Left cardiac atrium (tissue), 4 donors: Measurements from ENCODE around the gene CASZ1. TPM values are rescaled to one million over a fixed set of nuclear protein-coding genes. Genes with fewer than 3 reads are reported as not detected.

Experiments
- ATAC-seq, 2 donors: fragments of 200-7000 bp; cut with Tn5 transposase; one replicate each; pipeline ENCODE4 v1.9.1; 2020; ENCODE audit warnings: mild to moderate bottlenecking in 2 of 2, moderate library complexity in 2 of 2
- DNase-seq: peaks from one replicate; pipeline ENCODE4 v3.0.0-alpha.2; 2020
- intact Hi-C, 2 donors: fragments of 100-400 bp; cut with DNase I; formaldehyde crosslinking; loops; one replicate each; pipeline versions ENCODE4 v1.14.1 to v1.15.1; 2022 to 2023
- long read RNA-seq: library from polyadenylated mRNA; unstranded; transcript quantifications from one replicate; pipeline ENCODE4 v2.0.0, GENCODE V29; 2021
- total RNA-seq, 2 donors: library from RNA; stranded (reverse); fragmentation: NEBNext Ultra II Directional; extraction: Animal tissue kit (Norgen Biotek cat#: 25700); gene quantifications; one replicate each; pipeline ENCODE4 v1.2.1, GENCODE V29; 2021
- donor health status: DM: no; HTN: yes; CAD: no.
- donor health status: DM: no; HTN: yes; CAD: no; lungs with severe emphysema.
- donor health status: DM: yes; HTN: yes; CAD: no.
- donor health status: Dilated cardiomyopathy.

The CASZ1 gene
- total RNA-seq: 10 to 100 TPM; 37.6 to 68.2 TPM
- long read RNA-seq, partial matches to known transcripts: 11 of 19 reads
- long read RNA-seq, other reads (novel, unspliced or antisense): 7 of 19 reads

- ATAC-seq: peak; percentile 74 to 79
- intact Hi-C loops: loop anchor here (5.0 to 10.0 kb wide), 6 partner anchors 61 to 261 kb away; no protein-coding TSS in a partner anchor
- DNase-seq: peak; percentile 80
Observed at GRCh38 chr1:10796029-10796944, at the start of gene CASZ1. CASZ1 (minus strand) TSS chr1:10796646; CDS start chr1:10693889, 102,757 bp downstream.

- ATAC-seq (no peak), DNase-seq (no peak)
- intact Hi-C loops: no loop called here
Observed at GRCh38 chr1:10843697-10844096, 47.3 kb upstream of the CASZ1 start.

GRCh38 chr1:10841118-10841517 is 44.7 kb upstream of the CASZ1 start:
- intact Hi-C loops: no loop called here
- no peak for ATAC-seq
- no peak for DNase-seq

- DNase-seq: no peak
- no peak for ATAC-seq
- intact Hi-C loops: no loop called here
Observed at GRCh38 chr1:10839188-10839770, 42.8 kb upstream of the CASZ1 start.

GRCh38 chr1:10838541-10838940 is 42.1 kb upstream of the CASZ1 start:
- ATAC-seq: no peak
- no peak for DNase-seq
- intact Hi-C loops: no loop called here

GRCh38 chr1:10836726-10837125 is 40.3 kb upstream of the CASZ1 start:
- ATAC-seq (no peak), DNase-seq (no peak)
- intact Hi-C loops: no loop called here

GRCh38 chr1:10835822-10836421 is 39.5 kb upstream of the CASZ1 start:
- ATAC-seq (peak; percentile 69 to 82), DNase-seq (no peak)
- intact Hi-C loops: no loop called here

- intact Hi-C loops: no loop called here
- ATAC-seq (no peak), DNase-seq (no peak)
Observed at GRCh38 chr1:10835421-10835820, 39.0 kb upstream of the CASZ1 start.

- DNase-seq (no peak), ATAC-seq (no peak)
Observed at GRCh38 chr1:10834770-10835412, 38.4 kb upstream of the CASZ1 start.

GRCh38 chr1:10833630-10834557 is 37.4 kb upstream of the CASZ1 start:
- ATAC-seq (no peak), DNase-seq (no peak)
- intact Hi-C loops: no loop called here

More at GRCh38 chr1:10834770-10835412, 38.4 kb upstream of the CASZ1 start:
- intact Hi-C loops: no loop called here

- intact Hi-C loops: no loop called here
- no peak for ATAC-seq
Observed at GRCh38 chr1:10832703-10833102, 36.3 kb upstream of the CASZ1 start.

GRCh38 chr1:10830961-10831668 is 34.7 kb upstream of the CASZ1 start:
- no peak for ATAC-seq
- no peak for DNase-seq
- intact Hi-C loops: no loop called here

More at GRCh38 chr1:10832703-10833102, 36.3 kb upstream of the CASZ1 start:
- no peak for DNase-seq

GRCh38 chr1:10829965-10830515 is 33.6 kb upstream of the CASZ1 start:
- intact Hi-C loops: no loop called here
- DNase-seq (no peak), ATAC-seq (no peak)

GRCh38 chr1:10829067-10829818 is 32.8 kb upstream of the CASZ1 start:
- ATAC-seq: no peak
- no peak for DNase-seq
- intact Hi-C loops: no loop called here

- intact Hi-C loops: no loop called here
- DNase-seq (no peak), ATAC-seq (no peak)
Observed at GRCh38 chr1:10827377-10828333, 31.2 kb upstream of the CASZ1 start.

- intact Hi-C loops: no loop called here
- DNase-seq: no peak
- no peak for ATAC-seq
Observed at GRCh38 chr1:10825592-10825991, 29.1 kb upstream of the CASZ1 start.
